GM19372 (cell line): Measurements from ENCODE around the gene CASS4.
A peak's percentile ranks its signal among the peaks of the same experiment; 100 is the strongest.

Source experiments
- ATAC-seq: cut with Tn5 transposase; IDR thresholded peaks from one replicate; pipeline ENCODE4 v1.9.1; 2021; ENCODE audit warnings: mild to moderate bottlenecking, low read depth, moderate library complexity; ENCODE audit not compliant: unreplicated experiment

The CASS4 gene

DNA sequence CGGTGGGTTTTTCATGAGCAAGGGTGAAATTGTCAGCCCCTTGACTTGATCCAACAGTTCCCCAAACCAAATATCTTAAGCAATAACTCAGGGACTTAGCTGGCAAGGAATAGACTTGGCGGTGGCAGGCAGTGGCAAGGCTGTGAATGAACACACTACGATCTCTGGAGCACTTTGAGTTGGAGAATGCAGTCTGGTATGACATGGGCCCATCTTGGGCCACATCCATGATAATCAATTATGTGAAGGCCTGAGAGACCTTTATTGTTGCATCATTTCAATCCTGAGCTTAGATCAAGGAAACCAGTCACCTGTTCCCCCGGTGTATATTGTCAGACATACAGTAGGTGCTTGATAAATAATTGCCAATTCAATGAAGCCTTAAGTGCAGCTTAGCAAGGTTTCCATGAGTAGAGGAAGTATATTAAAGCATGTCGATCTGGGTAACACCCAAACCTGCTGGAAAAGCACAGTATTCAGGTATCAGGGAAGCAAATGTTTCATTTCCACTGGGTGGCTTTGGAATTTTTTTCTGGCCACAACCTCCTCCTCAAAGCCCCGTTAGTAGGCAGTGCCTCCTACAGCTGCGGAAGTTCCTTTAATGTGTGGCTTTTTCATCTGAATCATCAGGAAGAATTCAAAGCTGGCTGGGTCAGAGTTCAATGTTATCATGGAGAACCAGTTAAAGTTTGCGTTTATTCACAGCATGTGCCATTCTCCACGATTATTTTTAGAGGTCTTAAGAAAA lies 10.2 kb downstream of the CASS4 start:
- no peak for ATAC-seq

DNA sequence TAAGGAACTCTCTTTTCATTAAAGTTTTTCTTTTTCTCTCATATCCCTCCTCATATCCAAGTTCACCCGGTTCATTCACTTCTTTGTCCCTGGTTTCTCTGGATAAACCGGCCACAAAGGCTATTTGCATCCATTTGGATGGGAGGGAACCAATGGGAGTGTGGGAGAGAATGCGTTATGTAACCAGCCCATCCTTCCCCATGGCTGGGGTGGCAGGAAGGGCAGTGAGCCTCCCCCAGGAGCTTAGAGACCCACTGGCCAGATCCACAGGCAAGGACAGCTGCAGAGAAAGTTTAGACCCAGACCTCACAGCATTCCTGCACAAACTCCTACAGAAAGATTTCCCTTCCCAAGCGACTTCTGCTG lies 10.7 kb downstream of the CASS4 start:
- ATAC-seq, result no peak

GRCh38 chr20:56423211-56423610 lies 11.2 kb downstream of the CASS4 start:
- ATAC-seq, result no peak

- ATAC-seq, result no peak
Observed at GRCh38 chr20:56423886-56424285, 11.8 kb downstream of the CASS4 start.

DNA sequence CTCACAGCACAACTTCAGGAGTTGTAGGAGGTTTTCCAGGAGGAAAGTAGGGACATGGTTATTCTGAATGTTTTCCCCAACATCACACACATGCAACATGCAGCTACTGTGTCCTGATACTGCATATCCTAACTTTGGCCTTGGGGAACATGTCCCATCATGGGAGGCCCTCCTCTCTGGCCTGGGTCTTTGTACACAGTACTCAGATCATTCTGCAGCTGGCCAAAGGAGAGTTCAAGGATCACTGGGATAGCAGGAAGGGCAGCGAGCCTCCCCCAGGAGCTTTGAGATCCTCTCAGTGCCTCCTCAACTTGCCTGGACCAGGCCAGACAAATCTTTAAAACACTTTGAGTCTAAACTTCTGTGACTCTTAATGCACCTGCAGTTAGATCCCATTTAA lies 12.9 kb downstream of the CASS4 start:
- no peak for ATAC-seq

DNA sequence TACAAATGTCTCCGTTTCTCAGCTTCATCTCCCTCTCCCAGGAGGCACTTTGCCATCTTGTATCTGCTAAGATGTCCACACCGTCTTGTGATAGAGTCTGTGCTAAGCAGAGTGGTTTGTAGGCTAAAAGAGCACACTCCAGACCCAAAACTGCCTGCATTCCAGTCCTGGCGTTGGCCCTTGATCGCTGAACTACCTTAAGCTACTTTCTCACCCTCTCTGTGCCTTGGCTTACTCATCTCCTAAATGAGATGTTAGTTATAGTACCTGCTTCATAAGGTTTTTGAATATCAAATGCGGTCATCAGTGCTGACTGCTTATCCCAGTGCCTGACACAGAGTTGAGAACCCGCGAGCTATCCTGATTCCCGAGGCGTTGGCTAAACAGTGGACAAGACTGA lies 14.0 kb downstream of the CASS4 start:
- no peak for ATAC-seq

- ATAC-seq, result no peak
Observed at GRCh38 chr20:56426926-56427325, 14.9 kb downstream of the CASS4 start.

GRCh38 chr20:56427797-56428196 lies 15.7 kb downstream of the CASS4 start:
- ATAC-seq, result no peak

DNA sequence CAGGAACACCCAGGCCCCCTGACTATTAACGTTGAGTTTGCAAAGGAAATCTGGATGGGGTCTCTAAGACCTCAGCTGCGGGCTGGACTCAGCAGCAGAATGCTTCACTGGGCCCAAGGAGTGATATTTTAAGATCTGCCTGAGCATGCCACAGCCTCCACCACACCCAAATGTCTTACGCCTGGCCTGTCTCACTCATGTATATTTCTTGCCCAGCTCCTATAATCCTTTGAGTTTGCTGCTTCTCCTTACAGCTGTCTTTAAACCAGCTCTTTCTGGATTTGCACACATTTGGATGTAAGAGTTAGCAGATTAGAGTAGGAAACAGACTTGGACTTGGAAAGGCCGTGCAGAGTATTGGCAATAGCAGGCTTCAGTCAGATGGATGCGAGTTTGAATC lies 16.4 kb downstream of the CASS4 start:
- ATAC-seq, result no peak

DNA sequence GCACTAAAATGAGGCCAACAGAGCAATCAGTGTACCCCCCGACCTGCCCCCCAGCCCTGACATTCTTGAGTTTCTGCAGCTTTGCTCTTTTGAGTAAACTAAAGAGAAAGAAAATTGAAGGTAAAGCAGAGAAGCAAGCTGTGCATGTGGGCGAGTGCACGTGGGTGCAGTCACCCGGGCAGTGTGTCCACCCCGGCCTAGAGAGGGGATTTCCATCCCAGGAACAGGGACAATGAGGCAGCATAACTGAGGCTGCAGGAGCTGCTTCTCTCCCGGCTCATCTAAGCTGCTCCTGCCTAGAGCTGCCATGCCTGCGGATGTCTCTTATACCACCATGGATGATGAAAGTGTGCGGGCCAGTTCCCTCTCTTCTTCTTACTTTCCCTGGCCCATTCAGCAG lies 16.8 kb downstream of the CASS4 start:
- no peak for ATAC-seq

GRCh38 chr20:56429502-56429901 lies 17.4 kb downstream of the CASS4 start:
- no peak for ATAC-seq

DNA sequence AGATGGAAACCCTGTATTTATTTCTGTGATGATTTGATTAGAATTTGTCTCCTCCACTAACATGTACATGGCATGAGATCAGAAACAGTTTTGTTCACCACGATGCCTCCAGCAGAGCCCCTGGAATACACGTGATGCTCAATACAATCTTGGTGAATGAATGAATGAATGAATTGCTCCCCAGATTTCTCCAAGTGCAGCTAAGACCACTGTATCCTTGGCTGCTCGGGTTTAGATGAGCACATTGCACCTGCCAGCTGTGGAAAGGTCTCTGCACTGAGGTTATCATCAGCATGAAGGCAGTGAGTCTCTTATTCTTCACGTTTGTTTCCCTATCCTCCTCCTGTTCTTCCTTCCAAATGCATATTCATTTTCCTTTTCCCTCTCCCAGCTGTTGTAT lies 17.9 kb downstream of the CASS4 start:
- ATAC-seq, result no peak

GRCh38 chr20:56430461-56430860 lies 18.4 kb downstream of the CASS4 start:
- no peak for ATAC-seq

DNA sequence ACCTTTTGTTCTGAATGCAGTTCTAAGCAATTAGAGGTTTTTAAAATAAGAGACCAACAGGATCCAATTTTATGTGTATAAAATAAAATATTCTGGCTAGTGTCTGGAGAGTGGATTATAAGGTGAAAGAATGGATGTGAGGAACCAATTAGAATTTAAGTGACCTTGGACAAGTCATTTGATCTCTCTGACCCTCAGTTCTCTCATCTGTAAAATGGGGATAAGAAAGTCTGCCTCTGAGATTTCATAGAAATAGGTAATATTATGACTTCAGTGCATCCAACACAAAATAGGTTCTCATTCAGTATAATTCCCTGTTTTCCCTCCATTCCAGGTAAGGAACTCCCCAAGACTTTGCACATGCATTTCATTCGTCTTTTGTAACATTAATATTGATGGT lies 18.9 kb downstream of the CASS4 start:
- ATAC-seq, result no peak

DNA sequence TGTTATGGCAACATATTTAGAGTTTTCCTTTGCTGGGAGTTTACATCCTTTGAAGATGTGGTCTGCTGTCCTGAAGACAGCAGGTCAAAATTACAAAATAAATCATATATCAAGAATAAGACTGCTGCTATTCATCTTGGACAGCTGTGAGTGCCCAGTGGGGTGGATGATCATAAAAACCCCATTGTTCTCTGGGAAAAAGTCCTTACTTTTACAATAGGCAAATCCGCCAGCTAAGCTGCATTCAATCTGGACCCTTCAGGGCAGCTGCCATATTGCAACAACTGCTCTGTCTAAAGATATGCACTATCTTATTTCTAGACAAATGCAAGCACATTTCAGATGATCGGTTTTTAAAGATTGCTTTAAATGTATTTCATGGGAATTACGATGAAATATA lies 19.4 kb downstream of the CASS4 start:
- ATAC-seq, result no peak

DNA sequence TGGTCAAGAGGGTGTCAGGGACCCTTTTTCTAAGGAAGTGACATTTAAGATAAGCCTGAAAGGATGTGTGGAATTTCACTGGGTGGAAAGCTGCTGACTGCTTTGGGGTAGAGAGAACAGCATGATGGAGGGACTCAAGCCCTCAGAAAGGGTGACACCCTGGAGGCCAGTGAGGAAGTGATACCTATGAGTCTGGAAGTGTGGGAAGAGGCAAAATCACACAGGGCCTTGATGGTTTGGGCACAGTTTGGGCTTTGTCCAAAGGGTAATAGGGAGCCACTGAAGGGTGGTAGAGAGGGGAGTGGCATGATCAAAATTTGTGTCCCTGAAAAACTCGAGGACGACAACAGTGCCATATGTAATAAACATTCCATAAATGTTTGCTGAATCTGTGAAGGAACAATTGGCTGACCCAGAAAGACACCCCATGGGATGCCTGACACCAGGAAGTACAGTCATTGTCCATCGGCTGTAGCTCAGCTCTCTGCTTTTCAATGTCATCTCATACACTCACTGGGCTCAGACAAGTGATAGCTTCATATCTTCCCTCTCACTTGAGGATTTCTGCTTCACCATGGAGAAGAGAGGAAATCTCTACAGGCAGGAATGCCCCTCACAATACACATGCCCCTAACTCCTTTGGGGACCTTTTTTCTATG lies 21.3 kb downstream of the CASS4 start:
- no peak for ATAC-seq

- no peak for ATAC-seq
Observed at GRCh38 chr20:56433880-56434255, 21.8 kb downstream of the CASS4 start.

- no peak for ATAC-seq
Observed at GRCh38 chr20:56437196-56437960, 25.3 kb downstream of the CASS4 start.

DNA sequence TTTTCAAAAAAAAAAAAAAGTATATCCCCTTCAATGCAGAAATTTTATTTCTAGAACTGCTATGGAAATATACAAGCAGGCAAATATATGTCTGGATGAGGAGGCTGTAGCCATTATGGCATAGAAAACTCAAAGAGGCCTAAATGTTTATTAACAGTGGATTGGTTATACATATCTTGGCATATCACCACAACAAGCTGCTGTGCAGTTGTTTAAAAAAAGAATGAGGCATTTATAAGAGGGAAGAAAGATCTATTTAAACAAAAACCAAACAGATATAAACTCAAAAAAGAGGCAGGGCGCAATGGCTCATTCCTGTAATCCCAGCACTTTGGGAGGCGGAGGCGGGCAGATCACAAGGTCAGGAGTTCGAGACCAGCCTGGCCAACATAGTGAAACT lies 26.2 kb downstream of the CASS4 start:
- ATAC-seq, result no peak

GRCh38 chr20:56439771-56440291 lies 27.8 kb downstream of the CASS4 start:
- ATAC-seq, result no peak

GRCh38 chr20:56440346-56441007 lies 28.4 kb downstream of the CASS4 start:
- peak; percentile 59 for ATAC-seq
